Upper lobe of left lung (tissue), 4 donors: ENCODE measurements around the gene TEDC1.

Source experiments
- EP300 ChIP-seq, 4 donors: sonication (generic); formaldehyde crosslinking; IDR thresholded peaks; one replicate each; pipeline ENCODE4 v1.5.1; 2017; ENCODE audit warnings: antibody characterized with exemption in 4 of 4, control low read depth in 2 of 4
- POLR2A ChIP-seq, 4 donors: fragments of 450-650 bp; IDR thresholded peaks; one replicate each; pipeline ENCODE4 v1.5.1; 2016 to 2017; ENCODE audit warnings: antibody characterized with exemption in 4 of 4, mild to moderate bottlenecking in 2 of 4
- TF ChIP-seq, protein P1 (sequence below), 6 experiments: fragments of 450-650 bp in 4 of 6; fragments of 200-600 bp in 2 of 6; sonication (generic) in 2 of 6; IDR thresholded peaks; one replicate each; pipeline ENCODE4 v1.5.1; 2016 to 2019; ENCODE audit warnings: antibody characterized with exemption in 6 of 6

DNA sequence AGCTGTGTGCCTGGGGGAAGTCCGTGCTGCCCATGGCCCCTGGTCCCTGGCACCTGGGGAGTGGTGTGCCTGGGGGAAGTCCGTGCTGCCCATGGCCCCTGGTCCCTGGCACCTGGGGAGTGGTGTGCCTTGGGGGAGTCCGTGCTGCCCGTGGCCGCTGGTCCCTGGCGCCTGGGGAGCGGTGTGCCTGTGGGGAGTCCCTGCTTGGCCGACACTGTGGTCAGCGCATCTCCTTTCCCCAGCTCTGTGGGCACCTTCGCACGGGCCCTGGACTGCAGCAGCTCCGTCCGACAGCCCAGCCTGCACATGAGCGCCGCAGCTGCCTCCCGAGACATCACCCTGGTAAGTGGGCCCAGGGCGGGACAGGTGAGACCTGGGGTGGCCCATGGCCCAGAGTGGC lies 30.9 kb upstream of the TEDC1 start:
- TF ChIP-seq, protein P1, sequence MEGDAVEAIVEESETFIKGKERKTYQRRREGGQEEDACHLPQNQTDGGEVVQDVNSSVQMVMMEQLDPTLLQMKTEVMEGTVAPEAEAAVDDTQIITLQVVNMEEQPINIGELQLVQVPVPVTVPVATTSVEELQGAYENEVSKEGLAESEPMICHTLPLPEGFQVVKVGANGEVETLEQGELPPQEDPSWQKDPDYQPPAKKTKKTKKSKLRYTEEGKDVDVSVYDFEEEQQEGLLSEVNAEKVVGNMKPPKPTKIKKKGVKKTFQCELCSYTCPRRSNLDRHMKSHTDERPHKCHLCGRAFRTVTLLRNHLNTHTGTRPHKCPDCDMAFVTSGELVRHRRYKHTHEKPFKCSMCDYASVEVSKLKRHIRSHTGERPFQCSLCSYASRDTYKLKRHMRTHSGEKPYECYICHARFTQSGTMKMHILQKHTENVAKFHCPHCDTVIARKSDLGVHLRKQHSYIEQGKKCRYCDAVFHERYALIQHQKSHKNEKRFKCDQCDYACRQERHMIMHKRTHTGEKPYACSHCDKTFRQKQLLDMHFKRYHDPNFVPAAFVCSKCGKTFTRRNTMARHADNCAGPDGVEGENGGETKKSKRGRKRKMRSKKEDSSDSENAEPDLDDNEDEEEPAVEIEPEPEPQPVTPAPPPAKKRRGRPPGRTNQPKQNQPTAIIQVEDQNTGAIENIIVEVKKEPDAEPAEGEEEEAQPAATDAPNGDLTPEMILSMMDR (IDR thresholded peaks at IDR 0.05): no peak
- TF ChIP-seq POLR2A (IDR thresholded peaks at IDR 0.05) (no peak), EP300 (IDR thresholded peaks at IDR 0.05) (no peak)
